ENCODE data around the gene POGLUT3. TPM values are rescaled to one million over a fixed set of nuclear protein-coding genes. Genes with fewer than 3 reads are reported as not detected.

The POGLUT3 gene
- polyA plus RNA-seq, 1 donor from 2014 or later: 0.31 TPM

DNA sequence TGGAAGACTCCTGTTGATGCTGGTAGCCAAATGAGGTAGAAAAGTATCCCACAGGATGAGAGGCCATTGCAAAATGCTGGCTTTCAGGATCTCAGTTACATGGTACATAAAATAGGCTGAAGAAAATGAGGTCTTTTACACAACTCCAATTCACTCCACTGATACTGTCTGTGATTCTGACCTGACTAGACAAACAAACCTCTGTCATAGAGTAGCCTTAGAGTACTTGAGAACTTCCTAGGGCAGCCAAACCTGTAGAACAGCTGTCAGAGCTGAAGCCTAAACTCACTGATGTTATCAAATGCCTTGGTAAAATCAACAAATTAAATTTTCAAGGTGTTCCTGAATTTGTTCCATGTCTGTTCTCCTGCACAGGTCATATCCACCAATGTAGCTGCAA, 26.2 kb upstream of the POGLUT3 start:
- no peaks in the 10 kb centered on the region for H3F3A ChIP-seq (ENCODE audit: insufficient read depth, low read length, poor library complexity, severe bottlenecking)
- TF ChIP-seq, protein P1, sequence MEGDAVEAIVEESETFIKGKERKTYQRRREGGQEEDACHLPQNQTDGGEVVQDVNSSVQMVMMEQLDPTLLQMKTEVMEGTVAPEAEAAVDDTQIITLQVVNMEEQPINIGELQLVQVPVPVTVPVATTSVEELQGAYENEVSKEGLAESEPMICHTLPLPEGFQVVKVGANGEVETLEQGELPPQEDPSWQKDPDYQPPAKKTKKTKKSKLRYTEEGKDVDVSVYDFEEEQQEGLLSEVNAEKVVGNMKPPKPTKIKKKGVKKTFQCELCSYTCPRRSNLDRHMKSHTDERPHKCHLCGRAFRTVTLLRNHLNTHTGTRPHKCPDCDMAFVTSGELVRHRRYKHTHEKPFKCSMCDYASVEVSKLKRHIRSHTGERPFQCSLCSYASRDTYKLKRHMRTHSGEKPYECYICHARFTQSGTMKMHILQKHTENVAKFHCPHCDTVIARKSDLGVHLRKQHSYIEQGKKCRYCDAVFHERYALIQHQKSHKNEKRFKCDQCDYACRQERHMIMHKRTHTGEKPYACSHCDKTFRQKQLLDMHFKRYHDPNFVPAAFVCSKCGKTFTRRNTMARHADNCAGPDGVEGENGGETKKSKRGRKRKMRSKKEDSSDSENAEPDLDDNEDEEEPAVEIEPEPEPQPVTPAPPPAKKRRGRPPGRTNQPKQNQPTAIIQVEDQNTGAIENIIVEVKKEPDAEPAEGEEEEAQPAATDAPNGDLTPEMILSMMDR (IDR thresholded peaks at IDR 0.05; ENCODE audit: poor library complexity, severe bottlenecking): no peak
- TF ChIP-seq TAF1 (IDR thresholded peaks at IDR 0.05; ENCODE audit: low read depth) (no peak), EZH2 (IDR thresholded peaks at IDR 0.05; ENCODE audit: borderline replicate concordance, insufficient read depth, low read length, poor library complexity, severe bottlenecking) (no peak), MXI1 (conservative IDR thresholded peaks at IDR 0.05; ENCODE audit: poor library complexity, severe bottlenecking) (no peak), EP300 (conservative IDR thresholded peaks at IDR 0.05; ENCODE audit: poor library complexity, severe bottlenecking) (no peak), RAD21 (conservative IDR thresholded peaks at IDR 0.05) (no peak), SMC3 (conservative IDR thresholded peaks at IDR 0.05; ENCODE audit: poor library complexity) (no peak), POLR2AphosphoS5 (IDR thresholded peaks at IDR 0.05) (no peak)
- TF ChIP-seq, protein P2, sequence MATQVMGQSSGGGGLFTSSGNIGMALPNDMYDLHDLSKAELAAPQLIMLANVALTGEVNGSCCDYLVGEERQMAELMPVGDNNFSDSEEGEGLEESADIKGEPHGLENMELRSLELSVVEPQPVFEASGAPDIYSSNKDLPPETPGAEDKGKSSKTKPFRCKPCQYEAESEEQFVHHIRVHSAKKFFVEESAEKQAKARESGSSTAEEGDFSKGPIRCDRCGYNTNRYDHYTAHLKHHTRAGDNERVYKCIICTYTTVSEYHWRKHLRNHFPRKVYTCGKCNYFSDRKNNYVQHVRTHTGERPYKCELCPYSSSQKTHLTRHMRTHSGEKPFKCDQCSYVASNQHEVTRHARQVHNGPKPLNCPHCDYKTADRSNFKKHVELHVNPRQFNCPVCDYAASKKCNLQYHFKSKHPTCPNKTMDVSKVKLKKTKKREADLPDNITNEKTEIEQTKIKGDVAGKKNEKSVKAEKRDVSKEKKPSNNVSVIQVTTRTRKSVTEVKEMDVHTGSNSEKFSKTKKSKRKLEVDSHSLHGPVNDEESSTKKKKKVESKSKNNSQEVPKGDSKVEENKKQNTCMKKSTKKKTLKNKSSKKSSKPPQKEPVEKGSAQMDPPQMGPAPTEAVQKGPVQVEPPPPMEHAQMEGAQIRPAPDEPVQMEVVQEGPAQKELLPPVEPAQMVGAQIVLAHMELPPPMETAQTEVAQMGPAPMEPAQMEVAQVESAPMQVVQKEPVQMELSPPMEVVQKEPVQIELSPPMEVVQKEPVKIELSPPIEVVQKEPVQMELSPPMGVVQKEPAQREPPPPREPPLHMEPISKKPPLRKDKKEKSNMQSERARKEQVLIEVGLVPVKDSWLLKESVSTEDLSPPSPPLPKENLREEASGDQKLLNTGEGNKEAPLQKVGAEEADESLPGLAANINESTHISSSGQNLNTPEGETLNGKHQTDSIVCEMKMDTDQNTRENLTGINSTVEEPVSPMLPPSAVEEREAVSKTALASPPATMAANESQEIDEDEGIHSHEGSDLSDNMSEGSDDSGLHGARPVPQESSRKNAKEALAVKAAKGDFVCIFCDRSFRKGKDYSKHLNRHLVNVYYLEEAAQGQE (IDR thresholded peaks at IDR 0.05; ENCODE audit: borderline replicate concordance): no peak
- H4K20me1 ChIP-seq (ENCODE audit: insufficient read depth): no peaks in the 10 kb centered on the region
- H3K27ac ChIP-seq (ENCODE audit: low read length): no peak overlapping the region
- no peak overlapping the region for H3K4me3 ChIP-seq (ENCODE audit: low read length)
- no peak overlapping the region for H3K9ac ChIP-seq (ENCODE audit: low read length)
- H3K4me2 ChIP-seq (ENCODE audit: low read length): no peak overlapping the region
- no peaks in the 10 kb centered on the region for H3K27me3 ChIP-seq (ENCODE audit: insufficient read depth, low read depth, low read length)
- no peaks in the 10 kb centered on the region for H3K36me3 ChIP-seq (ENCODE audit: insufficient read depth, low read length)
- no peaks in the 10 kb centered on the region for H3K9me2 ChIP-seq (ENCODE audit: insufficient read depth, low read length)
- no peaks in the 10 kb centered on the region for H3K9me3 ChIP-seq (ENCODE audit: low read length)
- H2AFZ ChIP-seq (ENCODE audit: low read depth, low read length): no peak overlapping the region
- no peaks in the 10 kb centered on the region for H3K79me2 ChIP-seq (replicated peaks; ENCODE audit: insufficient read depth, low read length)

DNA sequence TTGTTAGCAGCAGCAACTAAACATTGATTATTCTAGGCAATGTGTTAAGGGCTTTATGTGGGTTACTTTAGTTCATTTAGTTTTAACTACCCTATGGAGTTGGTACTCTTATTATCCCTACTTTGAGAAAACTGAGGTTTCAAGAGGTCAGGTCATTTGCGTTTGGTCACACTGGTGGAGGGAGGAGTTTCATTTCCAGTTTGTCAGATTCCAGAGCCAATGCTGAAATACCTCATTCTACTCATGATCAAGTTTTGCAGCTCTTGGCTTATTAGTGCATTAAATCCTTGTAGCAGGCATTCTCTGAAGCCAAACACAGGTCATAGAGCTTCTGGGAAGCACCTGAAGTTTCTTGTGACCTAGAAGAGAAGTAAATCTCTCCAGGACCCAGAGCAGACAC, 24.1 kb upstream of the POGLUT3 start:
- no peak overlapping the region for H3K9ac ChIP-seq (ENCODE audit: low read length)
- no peak for TF ChIP-seq RAD21 (conservative IDR thresholded peaks at IDR 0.05)
- TF ChIP-seq, protein P2 (IDR thresholded peaks at IDR 0.05; ENCODE audit: borderline replicate concordance): no peak
- no peak for TF ChIP-seq EP300 (conservative IDR thresholded peaks at IDR 0.05; ENCODE audit: poor library complexity, severe bottlenecking)
- no peak for TF ChIP-seq EZH2 (IDR thresholded peaks at IDR 0.05; ENCODE audit: borderline replicate concordance, insufficient read depth, low read length, poor library complexity, severe bottlenecking)
- TF ChIP-seq MXI1 (conservative IDR thresholded peaks at IDR 0.05; ENCODE audit: poor library complexity, severe bottlenecking): no peak
- TF ChIP-seq POLR2AphosphoS5 (IDR thresholded peaks at IDR 0.05): no peak
- no peak for TF ChIP-seq SMC3 (conservative IDR thresholded peaks at IDR 0.05; ENCODE audit: poor library complexity)
- TF ChIP-seq TAF1 (IDR thresholded peaks at IDR 0.05; ENCODE audit: low read depth): no peak
- TF ChIP-seq, protein P1 (IDR thresholded peaks at IDR 0.05; ENCODE audit: poor library complexity, severe bottlenecking): no peak
- H2AFZ ChIP-seq (ENCODE audit: low read depth, low read length): no peak overlapping the region
- no peaks in the 10 kb centered on the region for H3K9me2 ChIP-seq (ENCODE audit: insufficient read depth, low read length)
- no peaks in the 10 kb centered on the region for H3F3A ChIP-seq (ENCODE audit: insufficient read depth, low read length, poor library complexity, severe bottlenecking)
- H4K20me1 ChIP-seq (ENCODE audit: insufficient read depth): no peaks in the 10 kb centered on the region
- no peaks in the 10 kb centered on the region for H3K79me2 ChIP-seq (replicated peaks; ENCODE audit: insufficient read depth, low read length)
- H3K36me3 ChIP-seq (ENCODE audit: insufficient read depth, low read length): no peaks in the 10 kb centered on the region
- no peak overlapping the region for H3K4me2 ChIP-seq (ENCODE audit: low read length)
- H3K27ac ChIP-seq (ENCODE audit: low read length): no peak overlapping the region
- no peak overlapping the region for H3K4me3 ChIP-seq (ENCODE audit: low read length)
- no peaks in the 10 kb centered on the region for H3K9me3 ChIP-seq (ENCODE audit: low read length)
- H3K27me3 ChIP-seq (ENCODE audit: insufficient read depth, low read depth, low read length): no peaks in the 10 kb centered on the region

All from neural cell (in vitro differentiated cells).